ENCODE measurements around the gene POLR2M. TPM values are rescaled to one million over a fixed set of nuclear protein-coding genes. Genes with fewer than 3 reads are reported as not detected.

The POLR2M gene
- total RNA-seq, 1 donor from 2014 or later, result 1,069 TPM

GRCh38 chr15:57662802-57663201 is 43.7 kb upstream of the POLR2M start:
- TF ChIP-seq CTCF (IDR thresholded peaks at IDR 0.05) (no peak), EZH2 (IDR thresholded peaks at IDR 0.05) (no peak), EZH2phosphoT487 (IDR thresholded peaks at IDR 0.05) (no peak)
- no peaks in the 10 kb centered on the region for H3K4me1 Mint-ChIP-seq
- Histone ChIP-seq H3K9me3 (ENCODE audit: low read depth) (no peaks in the 10 kb centered on the region), H3K4me2 (no peak overlapping the region), H3K79me2 (ENCODE audit: low read depth) (no peaks in the 10 kb centered on the region), H3K4me3 (no peak overlapping the region), H3K4me1 (no peaks in the 10 kb centered on the region), H3F3A (ENCODE audit: low read depth) (no peaks in the 10 kb centered on the region), H3K36me3 (no peaks in the 10 kb centered on the region), H2AFZ (replicated peaks) (no peak overlapping the region), H3K27me3 (no peaks in the 10 kb centered on the region), H3K27ac (no peak overlapping the region), H3K9ac (no peak overlapping the region), H4K20me1 (ENCODE audit: low read depth) (no peaks in the 10 kb centered on the region)
- no peak for DNase-seq (ENCODE audit: low spot score)
- H3K27me3 Mint-ChIP-seq (ENCODE audit: insufficient read depth, low read depth), result no peaks in the 10 kb centered on the region
- H3K4me3 Mint-ChIP-seq, result no peak overlapping the region
- no peaks in the 10 kb centered on the region for H3K36me3 Mint-ChIP-seq
- H3K27ac Mint-ChIP-seq, result peak overlapping the region; percentile 25
- H3K9me3 Mint-ChIP-seq, result no peaks in the 10 kb centered on the region

GRCh38 chr15:57663262-57663661 is 43.3 kb upstream of the POLR2M start:
- Mint-ChIP-seq H3K27ac (peak overlapping the region; percentile 25), H3K9me3 (no peaks in the 10 kb centered on the region), H3K4me1 (no peaks in the 10 kb centered on the region), H3K27me3 (ENCODE audit: insufficient read depth, low read depth) (no peaks in the 10 kb centered on the region), H3K36me3 (no peaks in the 10 kb centered on the region), H3K4me3 (no peak overlapping the region)
- Histone ChIP-seq H3K4me3 (no peak overlapping the region), H3K4me2 (no peak overlapping the region), H3K9me3 (ENCODE audit: low read depth) (no peaks in the 10 kb centered on the region), H3K79me2 (ENCODE audit: low read depth) (no peaks in the 10 kb centered on the region), H3K9ac (no peak overlapping the region), H3K27ac (no peak overlapping the region), H2AFZ (replicated peaks) (no peak overlapping the region), H3F3A (ENCODE audit: low read depth) (no peaks in the 10 kb centered on the region), H3K36me3 (no peaks in the 10 kb centered on the region), H3K4me1 (no peaks in the 10 kb centered on the region), H4K20me1 (ENCODE audit: low read depth) (no peaks in the 10 kb centered on the region), H3K27me3 (no peaks in the 10 kb centered on the region)
- no peak for DNase-seq (ENCODE audit: low spot score)
- TF ChIP-seq CTCF (IDR thresholded peaks at IDR 0.05), result no peak
- TF ChIP-seq EZH2phosphoT487 (IDR thresholded peaks at IDR 0.05), result no peak
- no peak for TF ChIP-seq EZH2 (IDR thresholded peaks at IDR 0.05)

GRCh38 chr15:57665194-57665593 is 41.3 kb upstream of the POLR2M start:
- Histone ChIP-seq H3F3A (ENCODE audit: low read depth) (no peaks in the 10 kb centered on the region), H3K36me3 (no peaks in the 10 kb centered on the region), H3K9ac (no peak overlapping the region), H3K79me2 (ENCODE audit: low read depth) (no peaks in the 10 kb centered on the region), H3K4me1 (no peaks in the 10 kb centered on the region), H2AFZ (replicated peaks) (no peak overlapping the region), H3K9me3 (ENCODE audit: low read depth) (no peaks in the 10 kb centered on the region), H3K27ac (no peak overlapping the region), H4K20me1 (ENCODE audit: low read depth) (no peaks in the 10 kb centered on the region), H3K4me3 (no peak overlapping the region), H3K27me3 (no peaks in the 10 kb centered on the region), H3K4me2 (no peak overlapping the region)
- no peak overlapping the region for H3K27ac Mint-ChIP-seq
- DNase-seq (ENCODE audit: low spot score), result no peak
- no peak overlapping the region for H3K4me3 Mint-ChIP-seq
- no peaks in the 10 kb centered on the region for H3K36me3 Mint-ChIP-seq
- H3K27me3 Mint-ChIP-seq (ENCODE audit: insufficient read depth, low read depth), result no peaks in the 10 kb centered on the region
- no peaks in the 10 kb centered on the region for H3K4me1 Mint-ChIP-seq
- H3K9me3 Mint-ChIP-seq, result no peaks in the 10 kb centered on the region
- TF ChIP-seq EZH2 (IDR thresholded peaks at IDR 0.05) (no peak), EZH2phosphoT487 (IDR thresholded peaks at IDR 0.05) (no peak), CTCF (IDR thresholded peaks at IDR 0.05) (no peak)
